ENCODE data around the gene NTN1.

Gene NTN1

DNA sequence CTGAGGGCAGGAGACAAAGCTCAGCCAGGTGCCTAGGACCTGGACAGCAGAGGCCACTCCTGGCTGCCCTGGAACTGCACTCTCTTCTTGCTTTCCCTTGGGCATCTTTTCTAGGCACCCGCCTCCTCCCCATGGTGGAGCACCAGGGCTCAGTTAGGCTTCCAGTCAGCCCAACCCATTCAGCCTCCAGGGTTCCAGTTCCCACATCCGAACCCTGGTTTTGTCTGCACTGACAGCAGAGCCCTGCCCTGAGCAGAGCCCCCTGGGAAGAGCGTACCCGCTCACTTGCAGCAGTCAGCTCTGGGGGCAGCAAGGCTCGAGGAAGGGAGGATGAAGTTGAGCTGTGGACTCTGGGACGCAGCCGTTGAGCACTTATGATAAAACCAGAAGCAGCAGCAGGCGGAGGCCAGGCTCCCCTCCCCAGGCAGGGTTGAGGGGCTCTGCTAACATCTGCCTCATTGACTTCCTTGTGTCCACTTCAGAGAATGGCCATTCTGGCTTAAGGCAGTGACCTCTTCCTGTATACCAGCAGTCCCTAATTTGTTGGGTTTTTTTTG lies 213.2 kb downstream of the NTN1 start:
- H3K4me3 ChIP-seq (ENCODE audit: low read depth, low read length), result no peak overlapping the region
- ChIA-PET CTCF (interaction anchor here (0.7 kb wide), 1 partner anchor 27 kb away, joined by 3 read pairs; no protein-coding TSS in a partner anchor), POLR2A (no interaction called here)
- no peaks in the 10 kb centered on the region for H3K9me3 ChIP-seq (ENCODE audit: control insufficient read depth, insufficient read depth, low read depth, low read length)
- H3K36me3 ChIP-seq (ENCODE audit: control insufficient read depth in 2 of 2, insufficient read depth in 1 of 2, low read length in 2 of 2), result no peaks in the 10 kb centered on the region
- TF ChIP-seq ZNF311 (tag by site-specific recombination; IDR thresholded peaks at IDR 0.05; ENCODE audit: borderline replicate concordance) (no peak), GLI4 (tag by site-specific recombination; IDR thresholded peaks at IDR 0.05) (no peak), ZNF132 (tag by site-specific recombination; IDR thresholded peaks at IDR 0.05; ENCODE audit: borderline replicate concordance) (no peak), OSR2 (tag by site-specific recombination; IDR thresholded peaks at IDR 0.05) (no peak), ZNF266 (tag by site-specific recombination; IDR thresholded peaks at IDR 0.05; ENCODE audit: low read depth) (no peak), GLI2 (tag by site-specific recombination; IDR thresholded peaks at IDR 0.05; ENCODE audit: borderline replicate concordance, low read depth) (no peak), KLF7 (tag by site-specific recombination; IDR thresholded peaks at IDR 0.05; ENCODE audit: borderline replicate concordance) (no peak), ZNF626 (tag by site-specific recombination; IDR thresholded peaks at IDR 0.05) (no peak), ZNF202 (tag by site-specific recombination; IDR thresholded peaks at IDR 0.05; ENCODE audit: borderline replicate concordance) (no peak), ZNF768 (tag by site-specific recombination; IDR thresholded peaks at IDR 0.05) (no peak), ZNF157 (tag by site-specific recombination; IDR thresholded peaks at IDR 0.05) (no peak), ZSCAN16 (tag by site-specific recombination; IDR thresholded peaks at IDR 0.05) (no peak), ZNF140 (tag by site-specific recombination; IDR thresholded peaks at IDR 0.05) (no peak), ZNF785 (tag by site-specific recombination; IDR thresholded peaks at IDR 0.05) (no peak), ZBTB21 (tag by site-specific recombination; IDR thresholded peaks at IDR 0.05) (no peak), ZFHX2 (tag by site-specific recombination; conservative IDR thresholded peaks at IDR 0.05) (no peak)
- TF ChIP-seq, protein P1, sequence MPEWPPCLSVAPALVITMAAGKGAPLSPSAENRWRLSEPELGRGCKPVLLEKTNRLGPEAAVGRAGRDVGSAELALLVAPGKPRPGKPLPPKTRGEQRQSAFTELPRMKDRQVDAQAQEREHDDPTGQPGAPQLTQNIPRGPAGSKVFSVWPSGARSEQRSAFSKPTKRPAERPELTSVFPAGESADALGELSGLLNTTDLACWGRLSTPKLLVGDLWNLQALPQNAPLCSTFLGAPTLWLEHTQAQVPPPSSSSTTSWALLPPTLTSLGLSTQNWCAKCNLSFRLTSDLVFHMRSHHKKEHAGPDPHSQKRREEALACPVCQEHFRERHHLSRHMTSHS (tag by site-specific recombination; IDR thresholded peaks at IDR 0.05), result no peak
- TF ChIP-seq, protein P2, sequence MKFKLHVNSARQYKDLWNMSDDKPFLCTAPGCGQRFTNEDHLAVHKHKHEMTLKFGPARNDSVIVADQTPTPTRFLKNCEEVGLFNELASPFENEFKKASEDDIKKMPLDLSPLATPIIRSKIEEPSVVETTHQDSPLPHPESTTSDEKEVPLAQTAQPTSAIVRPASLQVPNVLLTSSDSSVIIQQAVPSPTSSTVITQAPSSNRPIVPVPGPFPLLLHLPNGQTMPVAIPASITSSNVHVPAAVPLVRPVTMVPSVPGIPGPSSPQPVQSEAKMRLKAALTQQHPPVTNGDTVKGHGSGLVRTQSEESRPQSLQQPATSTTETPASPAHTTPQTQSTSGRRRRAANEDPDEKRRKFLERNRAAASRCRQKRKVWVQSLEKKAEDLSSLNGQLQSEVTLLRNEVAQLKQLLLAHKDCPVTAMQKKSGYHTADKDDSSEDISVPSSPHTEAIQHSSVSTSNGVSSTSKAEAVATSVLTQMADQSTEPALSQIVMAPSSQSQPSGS (tag by site-specific recombination; IDR thresholded peaks at IDR 0.05; ENCODE audit: low read depth), result no peak
- peaks cover 4% of the 10 kb centered on the region for H3K4me1 ChIP-seq (ENCODE audit: control insufficient read depth, insufficient read depth, low read length)
- H3K27ac ChIP-seq (ENCODE audit: extremely low read depth, low read depth, low read length), result no peak overlapping the region

DNA sequence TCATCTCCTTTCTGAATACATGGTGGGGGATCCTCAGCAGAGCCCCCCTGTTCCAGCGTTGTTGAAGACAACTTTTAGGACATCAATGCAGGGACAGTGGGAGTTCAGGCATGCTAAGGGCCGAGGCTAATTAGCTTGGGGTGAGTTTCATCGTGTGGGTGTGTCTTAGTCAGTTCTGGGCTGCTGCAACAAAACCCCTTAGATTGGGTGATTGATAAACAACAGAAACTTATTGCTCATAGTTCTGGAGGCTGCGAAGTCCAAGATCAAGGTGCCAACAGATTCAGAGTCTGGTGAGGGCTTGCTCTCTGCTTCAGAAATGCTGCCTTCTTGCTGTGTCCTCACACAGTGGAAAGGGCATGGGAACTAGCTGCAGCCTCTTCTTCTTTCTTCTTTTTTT lies 214.0 kb downstream of the NTN1 start:
- CTCF ChIA-PET, result no interaction called here
- no peak for TF ChIP-seq ZNF112 (tag by site-specific recombination; IDR thresholded peaks at IDR 0.05)
- 0 out of 2 replicates have a peak, but pooled peaks have one; percentile 6 for TF ChIP-seq ZFHX2 (tag by site-specific recombination; conservative IDR thresholded peaks at IDR 0.05)
- TF ChIP-seq MEIS1 (CRISPR knock-in tag; IDR thresholded peaks at IDR 0.05; ENCODE audit: borderline replicate concordance), result no peak
- Histone ChIP-seq H3K36me3 (ENCODE audit: control insufficient read depth in 2 of 2, insufficient read depth in 1 of 2, low read length in 2 of 2) (no peaks in the 10 kb centered on the region), H3K4me3 (ENCODE audit: low read depth, low read length) (no peak overlapping the region), H3K27ac (ENCODE audit: extremely low read depth, low read depth, low read length) (no peak overlapping the region), H3K4me1 (ENCODE audit: control insufficient read depth, insufficient read depth, low read length) (peaks cover 7% of the 10 kb centered on the region), H3K9me3 (ENCODE audit: control insufficient read depth, insufficient read depth, low read depth, low read length) (no peaks in the 10 kb centered on the region)
- POLR2A ChIA-PET, result no interaction called here

Data from HEK293 (cell line).